GM23338 (cell line): ENCODE measurements around the gene RWDD4. TPM values are rescaled to one million over a fixed set of nuclear protein-coding genes. Genes with fewer than 3 reads are reported as not detected.
A peak's percentile ranks its signal among the peaks of the same experiment; 100 is the strongest.

ENCODE experiments used
- ATAC-seq: fragments of 200-7000 bp; cut with Tn5 transposase; 3 replicates; pipeline ENCODE4 v1.9.1; 2020
- DNase-seq: peaks from one replicate; pipeline ENCODE4 v3.0.0-alpha.2; 2015; ENCODE audit warnings: low spot score
- H2AFZ ChIP-seq: fragments of 200-600 bp; sonication (generic); 2 replicates; pipeline ENCODE4 v1.8.0; 2016; ENCODE audit warnings: antibody characterized with exemption, mild to moderate bottlenecking, moderate library complexity
- H3F3A ChIP-seq: fragments of 200-600 bp; sonication (generic); replicated peaks from 2 replicates; pipeline ENCODE4 v1.8.0; 2017; ENCODE audit warnings: antibody characterized with exemption, mixed run types, low read depth
- H3K27ac ChIP-seq: fragments of 200-600 bp; sonication (generic); 2 replicates; pipeline ENCODE4 v1.6.1; 2016; ENCODE audit warnings: low read depth
- H3K27me3 ChIP-seq: fragments of 200-600 bp; sonication (generic); 2 replicates; pipeline ENCODE4 v1.8.0; 2016; ENCODE audit warnings: mild to moderate bottlenecking, mixed run types, moderate library complexity; ENCODE audit not compliant: insufficient read depth
- H3K36me3 ChIP-seq: fragments of 200-600 bp; sonication (generic); 2 replicates; pipeline ENCODE4 v1.8.0; 2016; ENCODE audit warnings: mild to moderate bottlenecking; ENCODE audit not compliant: insufficient read depth
- H3K4me1 ChIP-seq: fragments of 200-600 bp; sonication (generic); 2 replicates; pipeline ENCODE4 v1.8.0; 2016; ENCODE audit warnings: mild to moderate bottlenecking, moderate library complexity; ENCODE audit not compliant: insufficient read depth
- H3K4me2 ChIP-seq: fragments of 200-600 bp; sonication (generic); 2 replicates; pipeline ENCODE4 v1.7.1; 2017; ENCODE audit warnings: mixed run types
- H3K4me3 ChIP-seq: fragments of 200-600 bp; sonication (generic); 2 replicates; pipeline ENCODE4 v1.6.1; 2016; ENCODE audit warnings: mixed run types
- H3K79me2 ChIP-seq: fragments of 200-600 bp; sonication (generic); replicated peaks from 2 replicates; pipeline ENCODE4 v1.8.0; 2017; ENCODE audit warnings: mild to moderate bottlenecking; ENCODE audit not compliant: insufficient read depth
- H3K9me2 ChIP-seq: fragments of 200-600 bp; sonication (generic); 2 replicates; pipeline ENCODE4 v1.8.0; 2017; ENCODE audit not compliant: insufficient read depth
- H4K20me1 ChIP-seq: fragments of 200-600 bp; sonication (generic); replicated peaks from 2 replicates; pipeline ENCODE4 v1.8.0; 2017; ENCODE audit warnings: mild to moderate bottlenecking; ENCODE audit not compliant: insufficient read depth
- H3K27ac Mint-ChIP-seq: 2 replicates; pipeline ENCODE4 v1.8.0; 2020; ENCODE audit warnings: inconsistent platforms, mild to moderate bottlenecking, moderate library complexity, mixed read lengths
- H3K27me3 Mint-ChIP-seq: 3 replicates; pipeline ENCODE4 v1.8.0; 2022; ENCODE audit warnings: low read depth, mild to moderate bottlenecking, moderate library complexity, mixed read lengths, inconsistent platforms; ENCODE audit not compliant: insufficient read depth, poor library complexity
- H3K36me3 Mint-ChIP-seq: 3 replicates; pipeline ENCODE4 v1.8.0; 2021; ENCODE audit warnings: low read depth, mild to moderate bottlenecking, inconsistent platforms, moderate library complexity, mixed read lengths
- H3K4me1 Mint-ChIP-seq: 3 replicates; pipeline ENCODE4 v1.8.0; 2020; ENCODE audit warnings: mild to moderate bottlenecking, inconsistent platforms, mixed read lengths
- H3K4me3 Mint-ChIP-seq: 3 replicates; pipeline ENCODE4 v1.8.0; 2021; ENCODE audit warnings: moderate library complexity, mild to moderate bottlenecking, inconsistent platforms, mixed read lengths
- H3K9me3 Mint-ChIP-seq: 3 replicates; pipeline ENCODE4 v1.8.0; 2020; ENCODE audit warnings: moderate library complexity, mild to moderate bottlenecking, inconsistent platforms, mixed read lengths
- CREB1 ChIP-seq: fragments of 250-450 bp; sonication (Bioruptor Pico); IDR thresholded peaks from 2 replicates; pipeline ENCODE4 v1.5.0; 2020; ENCODE audit warnings: low read depth, mild to moderate bottlenecking, moderate library complexity
- CTCF ChIP-seq, 2 experiments: fragments of 200-600 bp in 1 of 2; sonication (generic) in 1 of 2; conservative IDR thresholded peaks; 2 replicates each; pipeline versions ENCODE4 v1.5.1 to v1.6.1; 2016 to 2017; ENCODE audit warnings: antibody characterized with exemption in 2 of 2, low read depth in 2 of 2, mild to moderate bottlenecking in 2 of 2, moderate library complexity in 1 of 2
- ETS1 ChIP-seq: IDR thresholded peaks from 2 replicates; pipeline ENCODE4 v1.6.1; 2016; ENCODE audit warnings: antibody characterized with exemption
- EZH2 ChIP-seq: fragments of 200-600 bp; sonication (generic); IDR thresholded peaks from one replicate; pipeline ENCODE4 v1.8.0; 2017; ENCODE audit warnings: antibody characterized with exemption, mild to moderate bottlenecking, low read depth; ENCODE audit not compliant: unreplicated experiment
- EZH2phosphoT487 ChIP-seq: fragments of 200-600 bp; sonication (generic); IDR thresholded peaks from one replicate; pipeline ENCODE4 v1.8.1; 2018; ENCODE audit warnings: antibody characterized with exemption; ENCODE audit not compliant: unreplicated experiment
- JUNB ChIP-seq: IDR thresholded peaks from one replicate; pipeline ENCODE4 v1.6.1; 2016; ENCODE audit warnings: antibody characterized with exemption; ENCODE audit not compliant: unreplicated experiment
- NANOG ChIP-seq: IDR thresholded peaks from 2 replicates; pipeline ENCODE4 v1.6.1; 2016; ENCODE audit warnings: antibody characterized with exemption, borderline replicate concordance
- POLR2AphosphoS5 ChIP-seq: IDR thresholded peaks from 2 replicates; pipeline ENCODE4 v1.6.1; 2016; ENCODE audit warnings: antibody characterized with exemption, low read depth
- ZNF114 ChIP-seq: fragments of 250-450 bp; sonication (Bioruptor Pico); IDR thresholded peaks from 2 replicates; pipeline ENCODE4 v1.5.0; 2020; ENCODE audit warnings: mild to moderate bottlenecking, moderate library complexity
- polyA plus RNA-seq: library from polyadenylated mRNA; unstranded; fragments of >200 nt; fragmentation: Nextera tagmentation; extraction: Ambion mirVana; gene quantifications from 2 replicates; pipeline ENCODE4 v1.2.1, GENCODE V29; 2016
- total RNA-seq: library from RNA; depleted of rRNA; stranded (reverse); fragments of >200 nt; shearing (Covaris generic); gene quantifications from 2 replicates; pipeline ENCODE4 v1.2.3, GENCODE V29; 2014
- TF ChIP-seq, protein P1 (sequence below): fragments of 250-450 bp; sonication (Bioruptor Pico); IDR thresholded peaks from 2 replicates; pipeline ENCODE4 v1.5.0; 2020; ENCODE audit warnings: mild to moderate bottlenecking, moderate library complexity

The RWDD4 gene
- total and polyA plus RNA-seq, 2 experiments from 2014 or later = 22.4 to 28.9 TPM

- TF ChIP-seq, protein P1, sequence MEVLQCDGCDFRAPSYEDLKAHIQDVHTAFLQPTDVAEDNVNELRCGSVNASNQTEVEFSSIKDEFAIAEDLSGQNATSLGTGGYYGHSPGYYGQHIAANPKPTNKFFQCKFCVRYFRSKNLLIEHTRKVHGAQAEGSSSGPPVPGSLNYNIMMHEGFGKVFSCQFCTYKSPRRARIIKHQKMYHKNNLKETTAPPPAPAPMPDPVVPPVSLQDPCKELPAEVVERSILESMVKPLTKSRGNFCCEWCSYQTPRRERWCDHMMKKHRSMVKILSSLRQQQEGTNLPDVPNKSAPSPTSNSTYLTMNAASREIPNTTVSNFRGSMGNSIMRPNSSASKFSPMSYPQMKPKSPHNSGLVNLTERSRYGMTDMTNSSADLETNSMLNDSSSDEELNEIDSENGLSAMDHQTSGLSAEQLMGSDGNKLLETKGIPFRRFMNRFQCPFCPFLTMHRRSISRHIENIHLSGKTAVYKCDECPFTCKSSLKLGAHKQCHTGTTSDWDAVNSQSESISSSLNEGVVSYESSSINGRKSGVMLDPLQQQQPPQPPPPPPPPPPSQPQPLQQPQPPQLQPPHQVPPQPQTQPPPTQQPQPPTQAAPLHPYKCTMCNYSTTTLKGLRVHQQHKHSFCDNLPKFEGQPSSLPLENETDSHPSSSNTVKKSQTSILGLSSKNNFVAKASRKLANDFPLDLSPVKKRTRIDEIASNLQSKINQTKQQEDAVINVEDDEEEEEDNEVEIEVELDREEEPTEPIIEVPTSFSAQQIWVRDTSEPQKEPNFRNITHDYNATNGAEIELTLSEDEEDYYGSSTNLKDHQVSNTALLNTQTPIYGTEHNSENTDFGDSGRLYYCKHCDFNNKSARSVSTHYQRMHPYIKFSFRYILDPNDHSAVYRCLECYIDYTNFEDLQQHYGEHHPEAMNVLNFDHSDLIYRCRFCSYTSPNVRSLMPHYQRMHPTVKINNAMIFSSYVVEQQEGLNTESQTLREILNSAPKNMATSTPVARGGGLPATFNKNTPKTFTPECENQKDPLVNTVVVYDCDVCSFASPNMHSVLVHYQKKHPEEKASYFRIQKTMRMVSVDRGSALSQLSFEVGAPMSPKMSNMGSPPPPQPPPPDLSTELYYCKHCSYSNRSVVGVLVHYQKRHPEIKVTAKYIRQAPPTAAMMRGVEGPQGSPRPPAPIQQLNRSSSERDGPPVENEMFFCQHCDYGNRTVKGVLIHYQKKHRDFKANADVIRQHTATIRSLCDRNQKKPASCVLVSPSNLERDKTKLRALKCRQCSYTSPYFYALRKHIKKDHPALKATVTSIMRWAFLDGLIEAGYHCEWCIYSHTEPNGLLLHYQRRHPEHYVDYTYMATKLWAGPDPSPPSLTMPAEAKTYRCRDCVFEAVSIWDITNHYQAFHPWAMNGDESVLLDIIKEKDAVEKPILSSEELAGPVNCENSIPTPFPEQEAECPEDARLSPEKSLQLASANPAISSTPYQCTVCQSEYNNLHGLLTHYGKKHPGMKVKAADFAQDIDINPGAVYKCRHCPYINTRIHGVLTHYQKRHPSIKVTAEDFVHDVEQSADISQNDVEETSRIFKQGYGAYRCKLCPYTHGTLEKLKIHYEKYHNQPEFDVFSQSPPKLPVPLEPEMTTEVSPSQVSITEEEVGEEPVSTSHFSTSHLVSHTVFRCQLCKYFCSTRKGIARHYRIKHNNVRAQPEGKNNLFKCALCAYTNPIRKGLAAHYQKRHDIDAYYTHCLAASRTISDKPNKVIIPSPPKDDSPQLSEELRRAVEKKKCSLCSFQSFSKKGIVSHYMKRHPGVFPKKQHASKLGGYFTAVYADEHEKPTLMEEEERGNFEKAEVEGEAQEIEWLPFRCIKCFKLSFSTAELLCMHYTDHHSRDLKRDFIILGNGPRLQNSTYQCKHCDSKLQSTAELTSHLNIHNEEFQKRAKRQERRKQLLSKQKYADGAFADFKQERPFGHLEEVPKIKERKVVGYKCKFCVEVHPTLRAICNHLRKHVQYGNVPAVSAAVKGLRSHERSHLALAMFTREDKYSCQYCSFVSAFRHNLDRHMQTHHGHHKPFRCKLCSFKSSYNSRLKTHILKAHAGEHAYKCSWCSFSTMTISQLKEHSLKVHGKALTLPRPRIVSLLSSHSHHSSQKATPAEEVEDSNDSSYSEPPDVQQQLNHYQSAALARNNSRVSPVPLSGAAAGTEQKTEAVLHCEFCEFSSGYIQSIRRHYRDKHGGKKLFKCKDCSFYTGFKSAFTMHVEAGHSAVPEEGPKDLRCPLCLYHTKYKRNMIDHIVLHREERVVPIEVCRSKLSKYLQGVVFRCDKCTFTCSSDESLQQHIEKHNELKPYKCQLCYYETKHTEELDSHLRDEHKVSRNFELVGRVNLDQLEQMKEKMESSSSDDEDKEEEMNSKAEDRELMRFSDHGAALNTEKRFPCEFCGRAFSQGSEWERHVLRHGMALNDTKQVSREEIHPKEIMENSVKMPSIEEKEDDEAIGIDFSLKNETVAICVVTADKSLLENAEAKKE (CRISPR knock-in tag) = no peak
- TF ChIP-seq JUNB (no peak), ZNF114 (CRISPR knock-in tag) (no peak), CREB1 (CRISPR knock-in tag) (no peak), ETS1 (no peak), CTCF (conservative IDR thresholded peaks at IDR 0.05; ENCODE audit: low read depth in 2 of 2) (no peak)
Observed at GRCh38 chr4:183635741-183636140, 23.2 kb downstream of the RWDD4 start (continued).

DNA sequence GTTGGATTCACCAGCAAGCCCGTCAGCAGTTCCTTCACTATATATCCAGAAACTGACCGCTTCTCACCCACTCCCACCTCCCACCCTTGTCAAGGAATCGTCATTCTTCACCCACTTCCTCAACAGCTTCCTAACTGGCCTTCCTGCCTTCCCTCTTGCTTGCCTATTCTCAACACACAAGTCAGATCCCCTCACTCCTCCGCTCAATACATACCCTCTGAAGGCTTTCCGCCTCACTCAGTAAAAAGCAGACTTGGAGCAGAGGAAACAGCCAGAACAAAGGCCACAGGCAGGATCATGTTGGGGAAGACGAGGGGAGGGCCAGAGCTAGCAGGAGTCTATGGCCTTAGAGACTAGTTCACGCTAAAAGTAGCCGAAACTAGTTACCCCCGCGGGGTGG lies 23.7 kb downstream of the RWDD4 start:
- peaks cover 33% of the 10 kb centered on the region for H3K4me1 Mint-ChIP-seq
- H3K4me1 ChIP-seq = peaks cover 32% of the 10 kb centered on the region
- ATAC-seq (peak; percentile 89), DNase-seq (peak; percentile 58)
- no peaks in the 10 kb centered on the region for H3K36me3 ChIP-seq
- H3K9me3 Mint-ChIP-seq = no peaks in the 10 kb centered on the region
- H3K79me2 ChIP-seq = no peaks in the 10 kb centered on the region
- H3K4me2 ChIP-seq = 0 out of 2 replicates have a peak overlapping the region, but pooled peaks have one; percentile 2
- H3K4me3 ChIP-seq = no peak overlapping the region
- no peaks in the 10 kb centered on the region for H3K27me3 ChIP-seq
- H3K9me2 ChIP-seq = no peaks in the 10 kb centered on the region
- H3K27ac Mint-ChIP-seq = peak overlapping the region; percentile 40
- no peak overlapping the region for H3K4me3 Mint-ChIP-seq
- H3K36me3 Mint-ChIP-seq = no peaks in the 10 kb centered on the region
- no peaks in the 10 kb centered on the region for H4K20me1 ChIP-seq
- H3K27ac ChIP-seq = peak overlapping the region; percentile 65; the same call in 1 of the 2 replicates
- no peaks in the 10 kb centered on the region; the same call in 1 of the 2 replicates for H3F3A ChIP-seq
- peak overlapping the region; percentile 18; the same call in 1 of the 2 replicates for H2AFZ ChIP-seq
- peaks cover 3% of the 10 kb centered on the region for H3K27me3 Mint-ChIP-seq
- TF ChIP-seq NANOG = no peak
- no peak for TF ChIP-seq EZH2
- TF ChIP-seq ETS1 = no peak
- no peak for TF ChIP-seq POLR2AphosphoS5
- no peak for TF ChIP-seq JUNB
- no peak for TF ChIP-seq CTCF (conservative IDR thresholded peaks at IDR 0.05; ENCODE audit: low read depth in 2 of 2)
- TF ChIP-seq EZH2phosphoT487 = no peak
- no peak for TF ChIP-seq ZNF114 (CRISPR knock-in tag)
